ENCODE data around the gene JOSD1.

DNA sequence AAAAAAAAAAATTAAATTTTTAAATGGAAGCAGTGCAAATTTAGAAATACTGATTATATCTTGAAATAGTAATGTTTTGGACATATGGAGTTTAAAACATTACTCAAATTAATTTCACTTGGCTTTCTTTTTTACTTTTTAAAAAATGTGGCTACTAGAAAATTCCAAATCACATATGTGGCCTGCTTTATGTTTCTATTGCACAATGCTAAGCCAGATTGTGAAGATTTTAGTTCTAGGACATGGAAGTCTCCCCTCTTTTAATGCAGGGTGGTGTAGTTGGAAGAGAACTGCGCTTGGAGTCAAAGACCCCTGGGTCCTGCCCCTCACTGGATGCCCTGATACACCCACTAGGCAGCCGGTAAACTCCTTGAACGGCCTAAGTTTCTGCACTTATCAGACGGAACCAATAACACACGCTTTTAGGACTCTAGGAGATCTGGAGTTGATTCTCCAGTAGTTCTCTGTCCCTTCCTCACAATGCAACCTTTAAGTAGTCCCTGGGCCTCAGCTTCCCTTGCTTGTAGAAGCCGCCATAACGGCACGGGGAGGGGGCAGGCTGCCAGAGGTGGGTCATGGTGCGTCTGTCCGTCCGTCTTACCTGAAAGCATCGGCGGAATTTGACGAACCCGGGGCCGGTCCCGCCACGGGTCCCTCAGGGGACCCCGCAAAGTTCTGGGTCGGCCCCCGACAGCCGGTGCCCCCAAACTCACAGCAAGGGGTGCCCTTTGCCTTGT is 45.1 kb downstream of the JOSD1 start:
- TF ChIP-seq SP1 (IDR thresholded peaks at IDR 0.05) (no peak), ARNT (IDR thresholded peaks at IDR 0.05) (no peak), FOXM1 (IDR thresholded peaks at IDR 0.05; ENCODE audit: borderline replicate concordance) (no peak), FOXA1 (IDR thresholded peaks at IDR 0.05) (no peak), CTBP1 (IDR thresholded peaks at IDR 0.05; ENCODE audit: borderline replicate concordance) (no peak), NFRKB (IDR thresholded peaks at IDR 0.05) (no peak), TARDBP (IDR thresholded peaks at IDR 0.05) (no peak), BHLHE40 (IDR thresholded peaks at IDR 0.05; ENCODE audit: borderline replicate concordance) (no peak), HDGF (IDR thresholded peaks at IDR 0.05; ENCODE audit: borderline replicate concordance) (no peak)

Data from HEK293T (cell line).